Heart left ventricle (tissue), 13 donors: ENCODE results near the gene SPIN2B.
"Not testable (repeated sequence)": the region's sequence is repeated elsewhere in the genome, so short reads cannot be mapped to it uniquely, and the experiment has no call there.

Source experiments
- CTCF ChIP-seq, 12 donors: fragments of 200-600 bp; sonication (generic) in 4 of 12; IDR thresholded peaks; one replicate each; pipeline versions ENCODE4 v1.5.0 to v1.8.0; 2018 to 2022; ENCODE audit warnings: antibody characterized with exemption in 12 of 12, mild to moderate bottlenecking in 5 of 12
- POLR2A ChIP-seq, 2 donors: fragments of 450-650 bp; IDR thresholded peaks; one replicate each; pipeline ENCODE4 v1.6.1; 2017; ENCODE audit warnings: antibody characterized with exemption in 2 of 2, mild to moderate bottlenecking in 2 of 2, moderate library complexity in 2 of 2
- donor health status: ischemic (EF 13 %, LVEDD 7.1; RV severe dilation, severe dysfunction).
- donor health status: DM: no; HTN: yes; CAD: no.
- donor health status: DM: no; HTN: no; CAD: no.
- donor health status: ischemic (EF 25% LVEDD 6.9; RV normal size, moderate dysfunction).
- donor health status: ischemic (EF 25% LVEDD 5.7; RV mildly dilated, moderate dysfunction).
- donor health status: ischemic (EF 35%, LVEDD 5.7; RV mildly dilated, moderate dysfunction).
- donor health status: nonischemic (EF 11% LVEDD 7.7; RV severe dilation, severe dysfunction).
- donor health status: DM: yes; HTN: yes; CAD: no.
- donor health status: PGD.
- donor health status: ischemic (EF 29% LVEDD 5.4; RV normal size, mild dysfunction).
- donor health status: nonischemic (EF 23%, LVEDD 6.1; RV moderate dilation, normal function).

GRCh38 chrX:57137073-57137472 lies 15.7 kb upstream of the SPIN2B start, which contains the start of gene SPIN2A:
- TF ChIP-seq CTCF, POLR2A (IDR thresholded peaks at IDR 0.05): not testable (repeated sequence)
